Mesodermal cell (in vitro differentiated cells): Measurements from ENCODE around the gene IL1RAPL2.
"Not testable (repeated sequence)": the region's sequence is repeated elsewhere in the genome, so short reads cannot be mapped to it uniquely, and the experiment has no call there.

ENCODE experiments used
- H3K27ac ChIP-seq: 2 replicates; pipeline ENCODE4 v1.7.0; 2013; ENCODE audit warnings: mild to moderate bottlenecking, low read depth, low read length, moderate library complexity; ENCODE audit not compliant: severe bottlenecking
- H3K36me3 ChIP-seq: 2 replicates; pipeline ENCODE4 v1.7.1; 2013; ENCODE audit warnings: mild to moderate bottlenecking, low read length, moderate library complexity; ENCODE audit not compliant: control insufficient read depth, insufficient read depth
- H3K4me1 ChIP-seq: one replicate; pipeline ENCODE4 v1.7.1; 2013; ENCODE audit warnings: mild to moderate bottlenecking, low read length; ENCODE audit not compliant: insufficient read depth, control insufficient read depth, poor library complexity, severe bottlenecking
- H3K4me3 ChIP-seq: 2 replicates; pipeline ENCODE4 v1.7.0; 2013; ENCODE audit warnings: low read length, control low read depth, mild to moderate bottlenecking; ENCODE audit not compliant: insufficient read depth, poor library complexity, severe bottlenecking; ENCODE audit errors: extremely low read depth
- H3K9me3 ChIP-seq: 2 replicates; pipeline ENCODE4 v1.7.1; 2013; ENCODE audit warnings: mild to moderate bottlenecking, low read length, moderate library complexity; ENCODE audit not compliant: control insufficient read depth
- WGBS, 2 experiments: methylation state at CpG; one replicate each; pipeline ENCODE4 v1.1.5; 2013; ENCODE audit warnings: missing lambda C conversion rate in 2 of 2; ENCODE audit not compliant: insufficient coverage in 2 of 2; 5-methylcytosine and 5-hydroxymethylcytosine counted together

IL1RAPL2 gene

DNA sequence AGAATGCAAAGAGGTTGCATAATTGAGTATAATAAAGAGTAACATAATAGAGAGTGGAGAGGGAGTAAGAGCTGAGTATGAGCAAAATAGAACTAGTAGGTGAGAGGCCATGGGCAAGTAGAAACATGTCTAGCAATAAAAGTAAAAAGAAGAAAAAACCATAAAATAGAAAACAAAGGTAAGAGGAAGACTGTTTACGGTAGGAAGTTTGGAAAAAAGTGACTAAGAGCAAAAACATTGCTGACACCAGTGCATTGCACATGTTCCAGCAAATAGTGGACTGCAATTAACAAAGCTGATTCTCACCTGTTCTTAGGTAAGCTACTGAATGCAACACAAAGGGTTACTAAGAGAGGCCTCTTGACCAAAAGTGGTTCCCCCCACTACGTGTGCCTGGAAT lies 451.6 kb downstream of the IL1RAPL2 start:
- WGBS, 2 experiments: no CpG with 5 or more reads among the region's 2 CpGs
- Histone ChIP-seq H3K9me3 (no peaks in the 10 kb centered on the region), H3K27ac (no peak overlapping the region), H3K4me1 (no peaks in the 10 kb centered on the region), H3K4me3 (no peak overlapping the region), H3K36me3 (no peaks in the 10 kb centered on the region)

DNA sequence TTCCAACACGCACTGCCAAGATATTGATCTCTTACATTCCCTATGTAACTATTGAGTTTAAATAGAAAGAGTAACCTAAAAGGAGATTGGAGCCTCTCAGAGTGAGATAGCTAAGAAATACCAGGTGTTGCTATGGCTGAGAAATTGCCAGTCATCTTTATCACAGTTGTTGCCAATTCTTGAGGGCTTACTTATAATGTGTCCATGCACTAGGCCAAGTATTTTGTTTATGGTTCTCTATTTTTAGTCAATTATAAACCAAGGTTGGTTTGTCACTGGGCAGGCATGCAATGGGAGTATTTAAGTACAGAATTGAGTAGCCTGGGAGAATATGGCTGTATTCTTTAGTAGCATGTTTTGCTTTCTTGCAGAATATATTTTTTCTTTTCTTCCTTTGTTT lies 452.9 kb downstream of the IL1RAPL2 start:
- no CpG with 5 or more reads among the region's 1 CpG for WGBS, 2 experiments
- H3K27ac ChIP-seq: no peak overlapping the region
- no peak overlapping the region for H3K4me3 ChIP-seq

DNA sequence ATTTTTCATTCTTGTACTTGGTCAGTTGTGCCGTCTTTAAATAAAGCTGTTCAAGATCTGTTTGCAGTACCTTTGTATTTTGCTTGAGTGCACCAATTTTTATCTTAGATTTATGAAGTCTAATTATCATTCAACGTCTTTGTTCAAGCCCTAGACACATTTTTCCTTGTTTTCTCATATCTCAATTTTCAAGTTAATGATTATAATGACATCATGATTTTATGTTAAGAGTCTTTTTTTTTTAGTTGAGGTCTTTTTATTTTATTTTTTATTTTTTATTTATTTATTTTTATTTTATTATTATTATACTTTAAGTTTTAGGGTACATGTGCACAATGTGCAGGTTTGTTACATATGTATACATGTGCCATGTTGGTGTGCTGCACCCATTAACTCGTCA lies 463.0 kb downstream of the IL1RAPL2 start:
- no CpG with 5 or more reads among the region's 3 CpGs for WGBS, 2 experiments

More for the DNA sequence above, 452.9 kb downstream of the IL1RAPL2 start:
- Histone ChIP-seq H3K4me1 (no peaks in the 10 kb centered on the region), H3K36me3 (no peaks in the 10 kb centered on the region), H3K9me3 (no peaks in the 10 kb centered on the region)

DNA sequence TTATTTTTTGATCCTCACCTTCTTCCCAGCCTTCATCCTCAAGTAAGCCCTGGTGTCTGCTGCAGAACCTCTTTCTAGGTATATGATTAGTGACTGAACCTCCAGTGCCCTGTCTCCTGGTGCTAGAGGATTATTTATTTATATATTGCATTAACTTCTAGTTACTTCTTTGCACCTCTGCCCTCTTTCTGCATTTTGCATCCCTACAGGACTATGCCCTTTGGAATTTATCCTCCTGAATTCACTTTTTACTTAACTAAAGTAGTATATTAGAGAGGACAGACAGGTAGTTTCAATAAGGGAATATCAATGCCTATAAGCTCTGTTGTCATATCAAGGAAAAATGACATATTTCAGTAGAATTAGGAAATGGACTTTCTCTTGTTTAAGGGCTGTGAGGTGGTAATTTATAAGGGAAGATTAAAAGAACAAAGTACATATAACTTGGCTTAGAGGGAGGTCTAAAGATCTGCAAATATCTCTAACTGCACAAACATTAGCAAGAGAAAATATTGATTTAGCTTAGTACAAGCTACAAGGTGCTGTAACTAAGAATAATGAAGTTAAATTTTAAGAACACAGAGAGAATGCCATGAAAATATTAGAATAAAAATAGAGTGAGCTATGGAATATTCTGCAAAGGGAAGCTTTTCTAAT lies 472.8 kb downstream of the IL1RAPL2 start:
- Histone ChIP-seq H3K36me3 (no peaks in the 10 kb centered on the region), H3K4me3 (no peak overlapping the region), H3K27ac (no peak overlapping the region), H3K4me1 (no peaks in the 10 kb centered on the region), H3K9me3 (no peaks in the 10 kb centered on the region)

More for the DNA sequence above, 463.0 kb downstream of the IL1RAPL2 start:
- not testable (repeated sequence) for H3K4me3 ChIP-seq, H3K4me1 ChIP-seq, H3K36me3 ChIP-seq, H3K9me3 ChIP-seq, H3K27ac ChIP-seq

DNA sequence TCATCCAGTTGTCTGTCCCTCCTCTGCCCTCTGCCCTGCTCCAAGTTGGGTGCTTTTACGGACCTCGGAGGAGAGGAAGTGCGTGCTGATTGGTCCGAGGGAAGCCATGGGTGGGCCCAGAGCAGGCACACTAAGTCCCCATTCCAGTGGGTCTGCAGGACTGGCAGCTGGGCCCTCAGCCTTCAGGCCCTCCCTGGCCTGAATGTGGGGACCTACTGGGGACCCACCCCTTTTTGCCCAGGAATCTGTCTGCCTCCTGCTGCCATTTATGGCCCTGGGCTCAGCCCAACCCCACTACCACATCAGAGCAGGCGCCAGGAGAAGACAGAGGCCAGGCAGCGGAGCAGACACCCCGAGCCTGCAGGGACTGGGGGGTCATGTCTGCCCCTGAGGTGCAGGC lies 484.9 kb downstream of the IL1RAPL2 start:
- Histone ChIP-seq H3K9me3 (no peaks in the 10 kb centered on the region), H3K36me3 (no peaks in the 10 kb centered on the region), H3K4me3 (no peak overlapping the region), H3K4me1 (no peaks in the 10 kb centered on the region), H3K27ac (no peak overlapping the region)
- WGBS, 2 experiments: 100% methylated on average over 2 to 4 of the region's 7 CpGs

DNA sequence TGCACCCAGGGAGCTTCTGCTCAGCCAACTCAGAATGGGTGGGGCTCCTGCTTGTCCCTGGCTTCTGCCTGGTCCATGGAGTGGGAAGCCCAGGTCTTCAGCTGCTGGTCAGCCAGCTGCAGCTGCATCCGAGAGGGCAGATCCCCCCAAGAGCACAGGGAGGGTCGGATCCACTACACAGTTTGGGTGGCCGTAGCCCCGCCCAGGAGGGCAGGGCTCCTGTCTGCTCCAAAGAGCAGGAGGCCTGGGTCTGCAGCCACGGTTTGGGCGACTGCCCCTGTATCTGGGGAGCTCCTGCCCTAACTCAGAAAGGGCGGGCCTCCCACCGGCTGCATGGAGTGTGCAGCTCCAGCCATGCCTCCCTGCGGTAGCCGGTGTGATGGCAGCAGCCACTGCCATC lies 485.4 kb downstream of the IL1RAPL2 start:
- 80 to 91% methylated on average over 1 to 6 of the region's 10 CpGs for WGBS, 2 experiments
- no peak overlapping the region for H3K27ac ChIP-seq
- no peak overlapping the region for H3K4me3 ChIP-seq
- H3K9me3 ChIP-seq: no peaks in the 10 kb centered on the region
- no peaks in the 10 kb centered on the region for H3K4me1 ChIP-seq
- no peaks in the 10 kb centered on the region for H3K36me3 ChIP-seq

DNA sequence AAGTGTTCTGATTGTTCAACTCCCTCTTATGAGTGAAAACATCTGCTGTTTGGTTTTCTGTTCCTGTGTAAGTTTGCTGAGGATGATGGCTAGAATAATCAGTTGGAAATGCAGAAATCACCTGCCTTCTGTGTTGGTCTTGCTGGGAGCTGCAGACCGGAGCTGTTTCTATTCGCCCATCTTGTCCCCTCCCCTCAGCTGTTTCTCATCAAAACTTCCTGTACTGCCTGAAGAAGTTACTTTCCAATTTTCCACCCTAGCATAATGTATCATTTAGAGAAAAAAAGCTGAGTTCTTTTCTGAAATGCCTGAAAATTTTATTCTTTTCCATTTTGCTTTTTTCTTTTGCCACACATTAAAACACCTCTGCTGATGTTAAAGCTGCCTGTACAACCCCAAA lies 486.9 kb downstream of the IL1RAPL2 start:
- H3K27ac ChIP-seq: no peak overlapping the region
- H3K4me1 ChIP-seq: no peaks in the 10 kb centered on the region
- no peaks in the 10 kb centered on the region for H3K9me3 ChIP-seq
- no CpG with 5 or more reads among the region's 2 CpGs for WGBS, 2 experiments
- no peaks in the 10 kb centered on the region for H3K36me3 ChIP-seq
- H3K4me3 ChIP-seq: no peak overlapping the region

DNA sequence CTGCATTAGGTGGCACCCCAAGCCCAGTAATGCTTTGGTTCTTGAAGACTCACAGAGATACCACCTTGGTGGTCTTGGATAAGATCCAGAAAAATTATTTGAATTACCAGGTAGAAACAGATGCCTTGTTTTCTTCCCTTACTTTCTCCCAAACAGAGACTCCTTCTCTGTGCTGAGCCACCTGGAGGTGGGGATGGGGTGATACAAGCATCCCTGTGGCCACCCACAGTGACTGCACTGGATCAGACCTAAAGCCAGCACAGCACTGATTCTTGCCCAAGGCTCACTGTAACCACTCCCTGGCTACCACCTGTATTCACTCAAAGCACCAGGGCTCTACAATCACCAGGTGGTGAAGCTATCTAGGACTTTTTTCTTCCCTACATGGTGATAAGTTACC lies 497.7 kb downstream of the IL1RAPL2 start:
- H3K27ac ChIP-seq: no peak overlapping the region

DNA sequence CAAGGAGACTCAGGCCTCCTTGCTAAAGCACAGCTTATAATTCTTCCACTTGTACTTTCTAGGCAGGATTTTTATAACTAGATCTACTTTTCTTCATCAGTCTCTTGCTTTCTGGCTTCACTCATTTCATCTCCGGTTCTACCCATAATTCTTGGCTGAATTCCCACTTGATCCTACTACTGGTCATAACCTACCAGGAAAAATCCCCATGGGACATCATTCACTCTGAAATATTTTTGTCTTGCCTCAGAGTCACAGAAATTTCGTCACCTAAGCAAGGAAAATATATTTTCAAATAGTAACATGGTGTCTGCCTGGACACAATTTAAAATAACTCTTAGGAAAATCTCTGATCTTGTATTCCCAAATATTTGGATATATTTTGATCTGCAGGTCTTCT lies 532.2 kb downstream of the IL1RAPL2 start:
- no peak overlapping the region for H3K27ac ChIP-seq
- no peaks in the 10 kb centered on the region for H3K36me3 ChIP-seq
- H3K4me1 ChIP-seq: no peaks in the 10 kb centered on the region
- no peak overlapping the region for H3K4me3 ChIP-seq
- H3K9me3 ChIP-seq: no peaks in the 10 kb centered on the region
- no CpG with 5 or more reads among the region's 2 CpGs for WGBS, 2 experiments

More for the DNA sequence above, 497.7 kb downstream of the IL1RAPL2 start:
- H3K9me3 ChIP-seq: no peaks in the 10 kb centered on the region
- H3K36me3 ChIP-seq: no peaks in the 10 kb centered on the region
- no peak overlapping the region for H3K4me3 ChIP-seq
- H3K4me1 ChIP-seq: no peaks in the 10 kb centered on the region

DNA sequence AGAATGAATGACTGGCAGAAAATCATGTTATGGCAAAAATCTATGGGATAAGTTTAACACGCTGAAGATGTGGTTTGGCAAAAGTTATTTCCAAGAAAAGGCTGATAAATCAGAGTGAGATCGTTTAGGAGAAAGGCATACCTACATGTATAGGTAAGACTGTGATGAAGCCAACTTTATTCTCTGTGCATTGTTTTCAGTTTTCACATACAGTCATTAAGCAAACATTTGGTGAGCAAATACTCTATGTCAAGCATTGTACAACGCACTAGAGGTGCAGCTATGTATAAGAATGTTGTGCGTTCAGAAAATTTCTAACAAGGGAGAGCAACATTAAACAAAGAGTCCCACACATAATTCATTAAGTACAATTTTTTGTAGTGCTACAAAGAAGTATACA lies 532.8 kb downstream of the IL1RAPL2 start:
- no CpG with 5 or more reads among the region's 4 CpGs for WGBS, 2 experiments
- H3K4me3 ChIP-seq: no peak overlapping the region
- H3K9me3 ChIP-seq: no peaks in the 10 kb centered on the region
- H3K4me1 ChIP-seq: no peaks in the 10 kb centered on the region
- no peaks in the 10 kb centered on the region for H3K36me3 ChIP-seq
- H3K27ac ChIP-seq: no peak overlapping the region

DNA sequence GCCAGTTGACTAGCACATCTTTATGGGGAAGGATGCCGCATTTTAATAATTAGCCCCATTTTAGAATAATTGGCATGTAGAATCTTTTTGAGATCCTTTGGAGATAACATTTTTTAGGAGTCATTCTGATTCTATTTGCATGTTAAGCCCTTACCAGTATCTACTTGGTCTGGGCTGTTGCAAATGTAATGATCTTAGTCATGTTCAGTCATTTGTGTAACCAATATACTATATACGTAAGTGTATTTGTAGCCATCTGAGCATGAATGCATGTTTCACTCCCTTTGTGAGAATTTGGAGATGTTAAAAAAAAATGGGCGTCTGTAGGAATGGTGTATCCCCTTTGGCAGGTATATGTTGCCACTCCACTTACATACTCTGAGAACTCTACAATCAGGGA lies 535.4 kb downstream of the IL1RAPL2 start:
- no peaks in the 10 kb centered on the region for H3K36me3 ChIP-seq
- no peak overlapping the region for H3K4me3 ChIP-seq
- no peaks in the 10 kb centered on the region for H3K4me1 ChIP-seq
- H3K9me3 ChIP-seq: no peaks in the 10 kb centered on the region
- no peak overlapping the region for H3K27ac ChIP-seq
- no CpG with 5 or more reads among the region's 3 CpGs for WGBS, 2 experiments
